ENCODE data around the gene FAM89A.
A peak's percentile ranks its signal among the peaks of the same experiment; 100 is the strongest.
"Not testable (repeated sequence)": the region's sequence is repeated elsewhere in the genome, so short reads cannot be mapped to it uniquely, and the experiment has no call there.

FAM89A gene

DNA sequence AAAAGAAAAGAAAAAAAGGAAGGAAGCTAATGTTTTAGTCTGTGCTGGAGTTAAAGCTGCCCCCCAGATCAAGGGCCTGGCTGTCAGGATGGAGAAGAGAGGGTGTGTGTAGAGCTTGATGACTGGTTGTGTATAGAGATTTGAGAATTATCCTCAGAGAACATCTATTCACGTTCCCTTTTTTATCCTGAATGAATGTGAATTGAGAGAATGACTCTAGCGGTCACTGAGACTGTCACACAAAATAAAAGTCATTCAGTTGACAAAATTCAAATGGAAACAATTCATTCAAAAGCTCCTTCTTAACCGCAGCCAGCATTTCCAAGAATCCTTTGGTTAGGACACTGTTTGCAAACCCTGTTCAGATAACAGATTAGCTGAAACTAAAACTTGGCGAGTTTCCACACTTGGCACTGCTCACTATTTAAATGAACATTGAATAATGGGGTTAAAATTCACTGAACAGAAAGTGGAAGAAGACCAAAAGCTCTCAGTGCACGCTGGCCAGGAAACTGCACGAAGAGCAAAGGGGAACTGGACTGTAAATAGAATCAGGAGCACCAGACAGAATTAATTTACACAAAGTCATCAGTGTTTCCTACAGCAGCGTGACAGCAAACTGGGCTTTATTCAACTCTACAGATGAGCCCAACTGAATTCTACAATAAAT, 13.6 kb upstream of the FAM89A start:
- DNase-seq: peak; percentile 100

DNA sequence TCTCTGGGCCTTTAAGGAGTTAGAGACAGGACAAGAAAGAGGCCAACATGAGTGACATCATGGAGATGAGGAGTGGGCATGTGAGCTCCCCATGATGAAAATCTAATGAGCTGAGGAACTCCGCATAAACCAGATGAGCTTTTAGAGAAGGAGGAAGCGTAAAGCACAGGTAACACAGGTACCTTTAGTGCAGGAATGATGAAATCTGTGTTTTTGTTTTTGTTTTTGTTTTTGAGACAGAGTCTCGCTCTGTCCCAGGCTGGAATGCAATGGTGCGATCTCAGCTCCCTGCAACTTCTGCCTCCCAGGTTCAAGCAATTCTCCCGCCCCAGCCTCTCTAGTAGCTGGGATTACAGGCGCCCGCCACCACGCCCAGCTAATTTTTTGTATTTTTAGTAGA, 12.7 kb upstream of the FAM89A start:
- no peak for DNase-seq

DNA sequence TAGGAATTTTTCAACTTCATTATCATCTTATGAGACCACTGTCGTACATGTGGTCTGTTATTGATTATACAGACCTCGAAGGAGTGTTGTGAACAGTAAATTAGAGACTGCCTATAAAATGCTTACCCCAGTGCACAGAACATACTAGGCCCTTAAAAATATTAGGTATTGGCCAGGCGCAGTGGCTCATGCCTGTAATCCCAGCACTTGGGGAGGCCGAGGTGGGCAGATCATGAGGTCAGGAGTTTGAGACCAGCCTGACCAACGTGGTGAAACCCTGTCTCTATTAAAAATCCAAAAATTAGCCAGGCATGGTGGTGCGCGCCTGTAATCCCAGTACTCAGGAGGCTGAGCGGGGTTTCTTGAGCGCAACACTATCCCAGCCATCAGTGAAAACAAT, 10.9 kb upstream of the FAM89A start:
- DNase-seq: not testable (repeated sequence)

DNA sequence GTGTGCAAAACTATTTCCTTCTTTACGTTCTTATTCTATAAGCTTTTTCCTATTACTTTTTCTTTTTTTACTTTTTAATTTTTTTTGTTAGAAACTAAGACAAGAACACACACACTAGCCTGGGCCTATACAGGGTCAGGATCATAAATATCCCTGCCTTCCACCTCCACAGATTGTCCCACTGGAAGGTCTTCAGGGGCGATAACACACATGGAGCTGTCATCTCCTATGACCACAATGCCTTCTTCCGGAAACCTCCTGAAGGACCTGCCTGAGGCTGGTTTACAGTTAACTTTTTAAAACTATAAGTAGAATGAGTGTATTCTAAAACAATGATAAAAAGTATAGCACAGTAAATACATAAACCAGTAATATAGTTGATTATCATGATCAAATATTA, 10.3 kb upstream of the FAM89A start:
- no peak for DNase-seq

DNA sequence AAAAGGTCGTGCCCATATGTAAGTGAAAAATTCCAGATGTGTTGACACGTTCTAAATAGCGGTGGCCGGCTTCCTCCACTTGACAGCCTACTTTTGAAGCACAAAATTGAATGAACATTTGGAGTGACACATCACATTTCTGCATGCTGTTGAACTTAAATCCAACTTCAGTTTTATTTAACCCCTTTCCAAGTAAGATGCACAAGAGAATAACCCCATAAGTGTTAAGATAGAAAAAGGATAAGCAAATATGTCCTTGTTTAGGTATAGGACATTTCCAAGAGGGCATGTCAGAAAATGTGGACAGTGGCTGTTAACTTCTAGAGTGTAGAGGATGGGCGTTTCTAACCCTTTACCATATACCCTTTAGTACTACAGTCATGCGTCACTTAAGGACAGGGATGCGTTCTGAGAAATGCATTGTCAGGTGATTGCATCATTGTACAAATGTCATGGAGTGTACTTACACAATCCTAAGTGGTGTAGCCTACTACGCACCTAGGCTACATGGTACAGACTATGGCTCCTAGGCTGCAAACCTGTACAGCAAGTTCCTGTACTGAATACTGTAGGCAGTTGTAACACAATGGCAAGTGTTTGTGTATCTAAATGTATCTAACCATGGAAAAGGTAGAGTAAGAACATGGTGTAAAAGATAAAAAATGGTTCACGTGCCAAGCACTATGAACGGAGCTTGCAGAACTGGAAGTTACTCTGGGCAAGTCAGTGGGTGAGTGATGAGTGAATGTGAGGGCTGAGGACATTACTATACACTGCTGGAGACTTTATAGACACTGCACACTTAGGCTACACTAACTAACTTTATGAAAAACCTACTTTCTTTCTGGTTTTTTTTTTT, 9.3 kb upstream of the FAM89A start:
- DNase-seq: peak; percentile 47

DNA sequence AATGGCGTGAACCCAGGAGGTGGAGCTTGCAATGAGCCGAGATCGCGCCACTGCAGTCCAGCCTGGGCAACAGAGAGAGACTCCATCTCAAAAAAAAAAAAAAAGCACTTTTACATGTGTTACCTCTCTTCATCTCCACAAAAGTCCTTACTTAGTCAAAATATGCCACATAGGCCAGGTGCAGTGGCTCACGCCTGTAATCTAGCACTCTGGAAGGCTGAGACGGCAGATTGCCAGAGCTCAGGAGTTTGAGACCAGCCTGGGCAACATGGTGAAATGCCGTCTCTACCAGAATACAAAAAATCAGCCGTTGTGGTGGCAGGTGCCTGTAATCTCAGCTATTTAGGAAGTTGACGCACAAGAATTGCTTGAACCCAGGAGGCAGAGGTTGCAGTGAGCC, 8.4 kb upstream of the FAM89A start:
- not testable (repeated sequence) for DNase-seq

DNA sequence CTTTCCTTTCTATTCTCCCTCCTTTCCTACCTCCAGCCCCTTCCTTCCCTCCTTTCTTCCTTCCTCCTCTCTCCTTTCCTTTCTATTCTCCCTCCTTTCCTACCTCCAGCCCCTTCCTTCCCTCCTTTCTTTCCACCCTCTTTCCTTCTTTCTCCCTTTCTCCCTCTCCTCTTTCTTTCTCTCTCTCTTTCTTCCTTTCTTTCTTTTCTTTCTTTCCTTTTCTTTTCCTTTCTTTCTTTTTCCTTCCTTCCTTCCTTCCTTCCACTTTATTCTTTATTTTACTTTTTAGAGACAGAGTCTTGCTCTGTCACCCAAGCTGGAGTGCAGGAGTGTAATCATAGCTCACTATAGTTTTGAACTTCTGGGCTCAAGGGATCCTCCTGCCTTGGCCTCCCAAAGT, 7.5 kb upstream of the FAM89A start:
- not testable (repeated sequence) for DNase-seq

DNA sequence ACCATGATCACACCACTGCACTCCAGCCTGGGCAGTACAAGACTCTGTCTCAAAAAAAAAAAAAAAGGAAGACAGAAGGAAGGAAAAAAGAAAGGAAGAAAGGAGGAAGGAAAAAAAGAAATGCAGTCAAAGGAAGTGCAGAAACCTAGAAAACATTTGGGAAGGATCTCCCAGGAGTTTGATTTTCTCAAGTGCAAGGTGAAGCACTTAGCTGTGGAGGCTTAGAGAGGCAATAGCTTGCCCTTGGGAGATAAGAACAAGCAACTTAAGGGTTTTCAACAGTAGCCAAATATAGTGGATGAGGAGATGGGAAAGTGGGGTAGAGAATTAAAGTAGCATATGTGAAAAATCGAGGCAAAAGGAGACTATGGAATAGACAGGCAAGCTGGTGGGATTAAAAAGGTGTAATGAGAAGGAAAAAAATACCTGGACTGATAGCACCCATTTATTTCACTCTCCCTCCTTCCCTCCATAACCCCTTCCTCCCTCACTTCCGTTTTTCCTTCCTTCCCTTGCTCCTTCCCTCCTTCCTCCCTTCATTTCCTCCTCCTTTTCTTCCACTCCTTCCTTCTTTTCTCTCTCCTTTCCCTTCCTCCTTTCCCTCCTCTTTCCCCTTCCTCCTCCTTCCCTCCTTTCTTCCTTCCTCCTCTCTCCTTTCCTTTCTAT, 6.8 kb upstream of the FAM89A start:
- DNase-seq: peak; percentile 78

DNA sequence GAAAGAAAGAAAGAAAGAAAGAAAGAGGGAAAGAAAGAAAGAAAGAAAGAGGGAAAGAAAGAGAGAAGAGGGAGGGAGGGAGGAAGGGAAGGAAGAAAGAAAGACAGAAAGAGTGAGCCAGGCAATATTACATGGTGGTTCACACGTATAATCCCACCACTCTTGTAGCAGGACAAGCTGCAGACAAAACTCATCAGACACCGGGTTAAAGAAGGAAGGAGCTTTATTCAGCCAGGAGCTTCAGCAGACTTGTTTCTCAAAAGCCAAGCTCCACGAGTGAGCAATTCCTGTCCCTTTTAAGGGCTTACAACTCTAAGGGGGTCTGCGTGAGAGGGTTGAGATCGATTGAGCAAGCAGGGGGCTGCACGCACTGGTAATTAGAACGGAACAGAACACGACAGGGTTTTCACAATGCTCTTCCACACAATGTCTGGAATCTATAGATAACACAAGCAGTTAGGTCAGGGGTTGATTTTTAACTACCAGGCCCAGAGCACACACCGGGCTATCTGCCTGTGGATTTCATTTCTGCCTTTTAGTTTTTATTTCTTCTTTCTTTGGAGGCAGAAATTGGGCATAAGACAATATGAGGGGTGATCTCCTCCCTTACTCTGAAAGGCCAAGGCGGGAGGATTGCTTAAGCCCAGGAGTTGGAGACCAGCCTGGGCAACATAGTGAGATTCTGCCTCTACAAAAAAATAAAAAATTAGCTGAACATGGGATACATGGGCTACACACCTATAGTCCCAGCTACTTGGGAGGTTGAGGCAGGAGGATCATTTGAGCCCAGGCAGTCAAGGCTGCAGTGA, 6.1 kb upstream of the FAM89A start:
- DNase-seq: peak; percentile 76

DNA sequence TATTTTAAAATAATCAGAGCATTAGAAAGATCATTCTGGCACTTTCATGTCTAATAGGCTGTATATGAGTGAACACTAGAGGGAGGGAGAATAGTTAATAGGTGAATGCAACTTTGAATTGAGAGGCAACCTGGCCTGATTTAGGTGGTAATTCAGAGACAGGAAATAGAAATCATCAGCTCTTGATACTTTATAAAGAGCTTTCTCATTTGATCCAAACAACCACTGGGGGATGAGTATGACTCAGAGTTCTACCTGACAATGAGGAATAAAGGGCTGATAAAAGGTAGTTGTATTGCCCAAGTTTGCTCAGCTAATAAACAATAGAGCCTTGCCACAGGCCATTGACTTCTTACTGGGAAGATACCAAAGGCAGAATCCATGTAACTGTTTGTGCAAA, 5.2 kb upstream of the FAM89A start:
- DNase-seq: peak; percentile 64

DNA sequence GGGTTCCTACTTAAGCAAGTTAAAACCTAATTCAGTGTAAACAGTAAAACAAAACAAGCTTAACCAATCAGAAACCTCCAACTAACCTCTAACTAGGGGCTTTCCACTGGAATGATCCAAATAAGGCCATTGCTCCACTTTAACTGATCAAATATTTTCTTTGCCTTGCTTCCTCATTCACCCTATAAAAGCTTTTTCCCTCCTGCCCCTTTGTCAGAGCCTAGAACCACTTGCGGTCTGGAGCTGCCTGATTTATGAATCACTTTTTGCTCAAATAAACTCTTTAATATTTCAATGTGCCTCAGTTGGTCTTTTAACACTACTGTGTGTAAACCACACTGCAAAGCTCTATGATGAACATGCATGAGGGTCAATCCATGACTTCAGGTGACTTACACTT, 4.5 kb upstream of the FAM89A start:
- DNase-seq: no peak

DNA sequence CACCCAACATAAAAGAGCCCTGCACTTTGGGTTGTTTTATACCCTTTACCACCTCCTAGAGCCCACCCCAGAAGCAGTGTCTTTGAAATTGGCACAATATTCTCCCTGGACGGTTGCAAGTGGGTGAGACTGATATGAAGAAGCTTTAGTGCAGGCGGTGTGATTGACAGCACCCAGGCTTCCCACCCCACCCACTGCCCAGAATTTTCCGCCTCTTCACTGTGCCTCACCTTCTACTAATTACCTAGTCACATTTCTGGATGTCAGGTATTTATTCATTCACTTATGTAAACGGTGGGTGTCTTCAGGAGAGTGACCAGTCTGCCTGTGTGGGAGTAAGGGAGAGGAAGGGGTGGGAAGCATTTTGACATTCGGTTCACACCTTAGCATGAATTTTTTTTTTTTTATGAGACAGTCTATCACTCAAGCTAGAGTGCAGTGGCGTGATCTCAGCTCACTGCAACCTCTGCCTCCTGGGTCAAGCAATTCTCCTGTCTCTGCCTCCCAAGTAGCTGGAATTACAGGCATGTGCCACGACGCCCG, 1.7 kb upstream of the FAM89A start:
- peak; percentile 94 for DNase-seq

DNA sequence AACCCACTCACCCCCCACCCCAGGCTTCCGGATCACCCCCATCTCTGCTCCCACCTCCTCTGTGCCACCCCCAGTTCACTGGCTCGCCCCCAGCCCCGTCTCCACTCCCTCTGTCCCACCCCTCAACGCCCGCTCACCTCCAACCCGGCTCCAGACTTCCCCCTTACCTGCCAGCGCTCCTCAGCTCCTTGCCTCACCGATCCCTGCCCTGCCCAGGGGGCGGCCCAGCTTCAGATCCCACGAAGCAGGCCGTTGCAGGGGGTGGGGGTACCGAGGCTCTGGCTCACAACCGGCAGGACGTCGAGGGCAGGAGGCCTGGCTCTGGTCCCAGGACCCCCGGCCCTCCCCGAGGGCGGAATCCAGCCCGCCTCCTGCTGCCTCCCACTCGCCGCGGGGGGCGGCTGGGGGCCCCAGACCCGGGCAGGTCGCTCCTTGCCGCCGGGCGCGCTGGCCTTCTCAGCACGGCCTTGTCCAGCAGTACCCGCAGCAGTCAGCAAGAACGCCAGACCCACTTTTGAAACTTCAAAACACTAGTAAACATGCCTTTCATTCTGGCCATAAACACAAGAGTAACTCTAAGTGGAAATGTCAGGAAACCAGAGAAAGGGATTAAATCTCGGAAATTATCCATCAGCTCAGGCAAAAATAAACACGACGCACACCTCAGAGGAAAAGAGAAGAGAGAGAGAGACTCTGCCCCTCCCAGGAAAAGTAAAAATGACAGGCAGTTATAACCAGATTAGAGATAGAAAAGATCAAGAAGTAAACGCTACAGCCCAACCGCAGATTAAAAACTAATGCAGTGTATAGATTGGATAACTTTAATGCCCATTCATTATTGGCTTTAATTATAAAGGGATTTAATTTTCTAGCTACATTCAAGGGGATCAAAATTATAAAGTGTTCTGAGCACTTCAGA, 1.0 kb upstream of the FAM89A start:
- no peak for DNase-seq

DNA sequence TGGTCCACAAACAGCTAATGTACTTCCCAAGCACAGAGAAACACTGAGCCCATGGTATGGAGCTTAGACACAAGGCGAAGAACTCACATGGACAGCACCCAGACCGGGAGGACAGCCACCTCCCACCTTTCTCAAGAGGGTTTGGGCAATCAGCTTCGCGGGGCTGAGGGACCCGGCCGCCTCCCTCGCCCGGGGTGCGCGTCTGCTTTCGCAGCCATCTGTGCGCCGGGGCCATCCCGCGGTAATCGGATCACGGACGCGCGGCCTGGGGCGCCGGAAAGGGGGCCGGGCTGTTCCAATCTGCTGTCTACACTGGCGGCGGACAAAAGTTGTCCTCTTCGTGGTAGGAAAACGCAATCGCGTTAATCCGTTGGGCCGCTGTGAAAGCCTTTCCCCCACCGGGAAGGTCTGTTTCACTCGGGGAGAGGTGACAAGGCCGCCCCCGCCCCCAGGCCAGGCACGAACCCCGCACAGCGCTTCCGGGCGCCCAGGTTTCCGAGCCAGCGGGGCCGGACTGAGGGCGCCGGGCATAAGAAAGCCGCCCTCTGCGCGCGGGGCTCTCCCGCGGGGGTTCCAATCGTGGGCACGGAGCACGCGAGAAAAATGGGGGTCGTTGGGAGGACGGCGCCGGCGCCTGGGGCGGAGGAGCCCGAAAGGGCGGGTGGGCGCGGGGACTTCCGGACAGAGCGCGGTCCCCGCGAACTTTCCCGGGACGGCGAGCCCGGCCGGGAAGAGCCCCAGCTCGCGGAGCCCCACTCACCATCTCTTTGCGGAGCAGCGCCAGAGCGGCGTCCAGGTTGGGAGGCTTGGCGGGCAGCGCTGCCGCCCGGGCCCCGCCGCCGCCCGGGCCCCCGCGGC, 664 bp downstream of the FAM89A start:
- DNase-seq: peak; percentile 45

DNA sequence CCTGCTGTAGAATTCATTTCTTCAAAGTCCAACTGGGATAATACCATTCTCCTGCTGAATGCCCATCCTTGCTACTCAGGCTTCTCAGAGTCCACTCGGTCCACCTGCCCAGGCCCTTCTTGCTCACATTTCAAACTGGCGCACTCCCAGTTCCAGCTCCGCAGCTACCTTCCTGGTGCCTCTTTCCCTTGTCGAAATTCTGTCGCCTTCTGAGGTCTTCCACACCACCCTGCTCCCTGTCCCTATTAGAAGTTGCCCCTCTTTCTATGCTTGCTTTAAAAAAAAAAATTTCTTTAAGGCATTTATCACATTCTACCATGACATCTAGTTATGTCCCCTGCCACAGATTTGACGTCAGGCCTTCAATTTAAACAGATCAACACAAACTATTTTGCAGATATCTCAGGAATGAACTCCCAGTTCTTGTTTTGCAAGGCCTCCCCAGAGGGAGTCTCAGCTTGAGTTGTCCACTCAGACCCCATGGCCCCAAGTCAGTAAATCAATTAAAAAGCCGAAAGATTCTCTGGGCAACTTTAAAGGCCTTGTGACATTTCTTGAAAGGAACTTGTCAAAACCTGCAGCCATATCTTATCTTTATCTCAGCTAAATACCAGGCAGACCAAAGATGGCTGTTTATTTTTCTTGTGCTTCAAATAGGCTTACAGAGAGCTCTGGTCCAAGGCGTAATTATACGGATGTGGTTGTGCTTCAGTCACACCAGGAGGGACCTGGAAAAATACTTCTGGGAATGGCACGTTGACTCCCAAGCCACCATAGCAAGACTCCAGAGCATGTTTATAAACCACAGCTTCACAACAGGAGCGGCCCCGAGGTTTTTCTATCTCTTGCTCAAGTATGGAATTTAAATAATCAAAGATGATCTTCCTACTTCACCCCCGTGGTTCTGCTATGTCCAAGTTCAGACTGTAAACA, 2.2 kb downstream of the FAM89A start:
- DNase-seq: no peak

DNA sequence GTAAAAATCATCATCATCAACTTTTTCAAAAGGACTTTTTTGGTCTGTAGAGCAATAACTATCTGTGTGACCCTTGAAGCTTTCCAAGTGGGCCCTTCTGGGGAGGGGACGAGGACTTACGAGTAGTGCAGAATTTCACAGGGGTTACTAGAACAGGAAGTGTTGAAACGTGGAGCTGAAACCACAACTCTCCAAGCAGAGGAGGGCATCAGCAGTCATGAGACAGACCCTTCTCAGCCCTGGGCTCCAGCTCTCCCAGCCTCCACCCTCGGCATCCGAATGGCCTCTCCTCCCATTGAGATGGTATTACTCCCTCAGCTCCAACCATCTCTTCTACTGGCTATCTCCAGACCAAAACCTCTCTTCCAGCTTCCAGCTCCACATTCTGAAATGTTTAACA, 3.6 kb downstream of the FAM89A start:
- DNase-seq: no peak

DNA sequence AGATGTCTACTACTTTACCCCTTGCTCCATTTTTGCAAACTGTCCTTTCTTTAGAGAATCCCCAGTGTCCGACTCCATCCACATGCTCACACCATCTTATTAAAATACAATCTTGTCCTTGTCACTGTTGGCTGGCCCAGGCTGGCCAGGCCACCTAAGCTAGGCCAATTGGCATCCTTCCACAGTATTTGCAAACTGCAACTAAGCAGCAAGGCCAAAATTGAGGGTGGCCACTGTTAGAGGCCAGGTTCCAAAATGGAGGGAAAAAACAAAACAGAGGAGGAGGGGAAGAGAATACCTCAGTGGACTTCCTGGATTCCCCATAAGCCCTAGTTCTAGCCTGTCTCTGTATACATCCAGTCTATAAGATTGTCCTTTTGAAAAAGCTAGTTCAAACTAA, 4.3 kb downstream of the FAM89A start:
- no peak for DNase-seq

DNA sequence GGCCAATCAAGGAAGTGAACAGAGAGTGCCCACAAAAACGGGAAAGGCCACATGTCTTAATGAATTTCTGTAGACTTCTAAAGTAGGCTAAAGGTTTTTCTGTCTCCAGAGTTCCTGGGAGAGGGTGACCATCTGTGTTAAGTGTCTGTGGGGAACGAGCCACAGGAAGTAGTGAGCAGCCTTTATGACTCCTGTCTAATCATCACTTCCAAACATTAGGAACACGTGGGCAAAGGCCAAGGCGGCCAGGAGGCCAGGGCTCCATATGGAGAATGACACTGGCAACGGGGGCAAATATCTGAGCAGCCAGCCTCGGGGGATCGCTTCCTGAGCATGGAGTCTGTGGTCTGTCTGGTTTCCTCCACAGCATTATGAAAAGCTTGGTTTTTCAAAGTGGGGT, 7.1 kb downstream of the FAM89A start:
- DNase-seq: no peak

DNA sequence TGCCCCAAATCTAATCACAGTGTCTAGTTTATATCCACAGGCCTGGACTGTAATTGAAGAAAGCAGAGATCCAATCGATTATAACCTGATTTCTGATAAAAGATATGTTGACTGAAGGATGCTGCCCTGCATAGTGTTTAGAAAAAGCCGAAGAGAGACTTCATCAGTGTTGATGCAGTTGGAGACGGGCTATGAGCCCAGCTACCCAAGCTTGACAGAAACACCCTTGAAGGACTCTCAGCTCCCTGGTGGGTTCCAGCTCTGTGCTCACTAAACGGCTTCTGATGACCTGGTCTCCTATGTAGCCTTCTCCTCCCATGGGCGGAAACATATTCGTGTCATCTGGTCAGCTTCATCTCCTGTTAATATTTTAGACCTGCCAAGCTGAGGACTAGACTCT, 10.2 kb downstream of the FAM89A start:
- no peak for DNase-seq
